GM10248 (cell line): ENCODE results near the gene PRPF18.

ENCODE experiments used
- CTCF ChIA-PET: fragments of 300-600 bp; sonication (Branson Sonifier 250); formaldehyde crosslinking; extraction: SDS; loops from one replicate; lab custom pipeline; 2021; ENCODE audit warnings: antibody characterized with exemption; lab: Yijun Ruan, JAX
- POLR2A ChIA-PET: fragments of 350-650 bp; sonication (Branson Sonifier 250); formaldehyde crosslinking; extraction: SDS; loops from one replicate; lab custom pipeline; 2020; ENCODE audit warnings: antibody characterized with exemption; lab: Yijun Ruan, JAX
- DNase-seq: peaks from one replicate; pipeline ENCODE4 v3.0.0; 2012; ENCODE audit errors: extremely low spot score
- TF ChIP-seq, protein P1 (sequence below): IDR thresholded peaks from 2 replicates; pipeline ENCODE4 v1.5.1; 2012; ENCODE audit warnings: mild to moderate bottlenecking, low read depth; ENCODE audit errors: extremely low read depth, missing control alignments, control extremely low read depth

The PRPF18 gene

DNA sequence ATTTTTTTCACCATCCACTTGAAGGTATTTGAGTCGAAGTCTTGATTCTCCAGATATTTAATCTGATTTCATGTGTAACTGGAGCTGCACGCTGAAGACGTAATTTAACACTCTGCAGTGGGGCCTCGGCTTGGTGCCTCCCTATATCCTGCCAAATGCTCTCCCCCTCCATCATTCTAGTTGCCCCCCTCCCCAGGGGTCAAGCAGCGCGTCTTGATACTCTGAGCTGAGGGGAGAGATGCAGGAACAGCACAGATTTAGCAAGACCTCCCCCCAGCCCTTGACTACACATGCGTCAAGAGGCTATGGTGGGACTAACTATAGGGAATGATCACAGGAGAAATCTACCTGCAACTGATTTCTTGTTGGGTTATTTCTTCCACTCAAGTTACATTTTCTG, 85.8 kb downstream of the PRPF18 start:
- ChIA-PET POLR2A (no interaction called here), CTCF (interaction anchor here (3.8 kb wide), 1 partner anchor 12 kb away, joined by 14 read pairs; no protein-coding TSS in a partner anchor)
- TF ChIP-seq, protein P1, sequence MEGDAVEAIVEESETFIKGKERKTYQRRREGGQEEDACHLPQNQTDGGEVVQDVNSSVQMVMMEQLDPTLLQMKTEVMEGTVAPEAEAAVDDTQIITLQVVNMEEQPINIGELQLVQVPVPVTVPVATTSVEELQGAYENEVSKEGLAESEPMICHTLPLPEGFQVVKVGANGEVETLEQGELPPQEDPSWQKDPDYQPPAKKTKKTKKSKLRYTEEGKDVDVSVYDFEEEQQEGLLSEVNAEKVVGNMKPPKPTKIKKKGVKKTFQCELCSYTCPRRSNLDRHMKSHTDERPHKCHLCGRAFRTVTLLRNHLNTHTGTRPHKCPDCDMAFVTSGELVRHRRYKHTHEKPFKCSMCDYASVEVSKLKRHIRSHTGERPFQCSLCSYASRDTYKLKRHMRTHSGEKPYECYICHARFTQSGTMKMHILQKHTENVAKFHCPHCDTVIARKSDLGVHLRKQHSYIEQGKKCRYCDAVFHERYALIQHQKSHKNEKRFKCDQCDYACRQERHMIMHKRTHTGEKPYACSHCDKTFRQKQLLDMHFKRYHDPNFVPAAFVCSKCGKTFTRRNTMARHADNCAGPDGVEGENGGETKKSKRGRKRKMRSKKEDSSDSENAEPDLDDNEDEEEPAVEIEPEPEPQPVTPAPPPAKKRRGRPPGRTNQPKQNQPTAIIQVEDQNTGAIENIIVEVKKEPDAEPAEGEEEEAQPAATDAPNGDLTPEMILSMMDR = no peak
- DNase-seq = no peak

DNA sequence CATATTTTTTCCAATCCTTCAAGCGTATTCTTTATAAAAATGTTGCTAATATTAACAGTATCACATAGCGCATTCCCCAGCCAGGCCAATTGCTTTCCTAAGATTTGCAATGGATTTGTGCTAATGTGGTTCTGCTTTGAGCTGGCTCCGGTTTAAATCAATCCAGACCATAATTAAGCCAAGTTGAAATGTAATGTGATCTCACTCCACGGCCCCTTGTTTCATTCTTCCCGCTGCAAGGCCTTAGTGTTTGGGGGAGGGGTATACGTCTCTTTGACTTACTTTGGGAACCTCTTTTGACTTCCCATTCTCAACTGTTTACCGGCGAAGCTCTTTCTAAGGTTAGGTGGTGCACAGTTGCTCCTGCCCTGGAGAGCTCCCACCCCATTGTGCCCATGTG, 86.4 kb downstream of the PRPF18 start:
- ChIA-PET CTCF (interaction anchor here (3.8 kb wide), 1 partner anchor 13 kb away, joined by 14 read pairs; no protein-coding TSS in a partner anchor), POLR2A (interaction anchor here (0.6 kb wide), 2 partner anchors 21 to 104 kb away, joined by 4 to 5 read pairs; no protein-coding TSS in a partner anchor)
- TF ChIP-seq, protein P1 = no peak
- no peak for DNase-seq

DNA sequence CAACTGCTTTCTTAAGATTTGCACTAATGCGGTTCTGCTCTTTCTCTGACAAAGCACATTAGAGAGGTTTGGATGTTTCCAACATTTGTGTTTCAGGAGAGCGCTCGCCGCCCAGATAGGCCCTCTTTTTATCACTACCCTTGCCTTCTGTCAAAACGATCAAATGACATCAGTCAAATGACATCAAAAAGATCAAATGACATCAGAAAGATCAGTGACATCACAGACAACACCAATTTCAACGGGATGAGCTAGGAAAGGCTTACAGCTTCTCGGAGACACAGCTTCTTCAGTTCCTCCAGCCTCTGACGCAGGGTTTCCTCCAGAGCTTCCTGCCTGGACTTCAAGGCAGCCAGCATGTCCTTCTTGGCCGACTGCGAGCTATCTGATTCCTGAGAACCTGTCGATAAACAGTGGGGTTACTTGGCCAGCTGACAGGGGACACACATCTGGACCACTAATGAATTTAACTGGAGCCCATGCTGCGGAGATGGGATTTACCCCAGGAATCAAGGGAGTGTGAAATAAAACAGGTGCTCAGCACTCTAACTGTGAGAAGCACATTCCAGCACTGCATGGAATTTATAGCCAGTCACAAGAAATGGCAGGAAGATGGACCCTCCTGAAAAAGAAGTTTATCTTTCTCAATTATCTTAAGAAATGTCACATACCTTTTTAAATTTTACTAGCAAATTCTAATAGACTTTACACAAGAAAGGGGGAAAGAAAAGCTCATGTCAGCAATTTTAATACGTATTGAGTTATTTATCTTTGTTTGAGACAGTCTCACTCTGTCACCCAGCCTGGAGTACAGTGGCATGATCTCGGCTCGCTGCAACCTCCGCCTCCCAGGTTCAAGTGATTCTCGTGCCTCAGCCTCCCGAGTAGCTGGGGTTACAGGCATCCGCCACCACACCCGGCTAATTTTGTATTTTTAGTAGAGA, 88.2 kb downstream of the PRPF18 start:
- POLR2A ChIA-PET = no interaction called here
- TF ChIP-seq, protein P1 = no peak
- CTCF ChIA-PET = interaction anchor here (1.9 to 3.8 kb wide), 2 partner anchors 15 to 102 kb away, joined by 5 to 14 read pairs; no protein-coding TSS in a partner anchor

DNA sequence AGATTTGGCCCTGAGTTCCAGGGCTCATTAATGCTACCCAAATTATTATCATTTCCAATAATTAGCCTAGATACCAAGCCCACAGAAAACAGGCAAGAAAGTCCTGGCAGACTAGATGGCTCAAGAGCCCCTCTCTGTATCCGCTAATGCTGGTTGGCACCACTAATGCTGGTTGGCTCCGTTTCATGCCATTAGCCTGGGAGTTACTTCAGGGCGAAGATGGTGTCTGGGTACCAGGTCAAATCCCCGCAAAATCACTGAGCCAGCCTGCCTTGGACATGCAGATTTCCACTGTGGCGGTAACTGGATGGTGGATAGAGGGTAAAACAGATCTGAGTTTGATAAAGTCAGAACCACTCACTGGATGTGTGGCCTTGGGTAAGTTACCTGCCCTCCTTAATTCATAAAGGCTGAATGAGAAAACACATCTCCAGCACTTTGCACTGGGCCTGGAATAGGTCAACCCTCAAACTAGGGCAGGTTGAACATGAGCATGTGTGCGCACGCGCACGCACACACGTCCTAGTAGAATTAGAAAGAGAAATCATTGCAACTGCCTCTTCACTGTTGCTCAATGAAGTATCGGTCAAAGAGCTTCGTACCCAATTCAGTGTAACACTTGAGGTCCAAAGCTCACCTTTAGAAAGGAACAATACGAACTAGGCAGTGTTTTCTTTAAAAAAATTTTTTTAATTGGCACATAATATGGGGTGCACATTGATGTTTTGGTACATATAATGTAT, 91.5 kb downstream of the PRPF18 start:
- ChIA-PET POLR2A (no interaction called here), CTCF (interaction anchor here (1.3 to 2.1 kb wide), 4 partner anchors 8 to 18 kb away, joined by 3 to 10 read pairs (median 5); no protein-coding TSS in a partner anchor)
- DNase-seq = no peak
- TF ChIP-seq, protein P1 = no peak

More for the DNA sequence above, 88.2 kb downstream of the PRPF18 start:
- DNase-seq = no peak
